Pulmonary artery endothelial cell (primary cell): ENCODE data around the gene ARHGEF4. TPM values are rescaled to one million over a fixed set of nuclear protein-coding genes. Genes with fewer than 3 reads are reported as not detected.

Experiments used
- DNase-seq: peaks from one replicate; pipeline ENCODE4 v3.0.0-alpha.2; 2011; ENCODE audit warnings: low read depth, low spot score
- total RNA-seq: library from RNA; depleted of rRNA; stranded (reverse); fragments of >200 nt; gene quantifications from 2 replicates; pipeline ENCODE4 v1.2.3, GENCODE V29; 2014

Gene ARHGEF4
- total RNA-seq, 1 donor from 2014 or later: not detected

- DNase-seq: no peak
Observed at GRCh38 chr2:131006561-131006960, 169.8 kb downstream of the ARHGEF4 start.

- no peak for DNase-seq
Observed at GRCh38 chr2:131008967-131009366, 172.3 kb downstream of the ARHGEF4 start.

- DNase-seq: no peak
Observed at GRCh38 chr2:131009713-131010475, 173.2 kb downstream of the ARHGEF4 start.

- no peak for DNase-seq
Observed at GRCh38 chr2:131010566-131010965, 173.9 kb downstream of the ARHGEF4 start.

GRCh38 chr2:131011486-131011885, 174.8 kb downstream of the ARHGEF4 start:
- no peak for DNase-seq

GRCh38 chr2:131014141-131014540, 177.4 kb downstream of the ARHGEF4 start:
- no peak for DNase-seq

- no peak for DNase-seq
Observed at GRCh38 chr2:131015764-131016163, 179.1 kb downstream of the ARHGEF4 start.

GRCh38 chr2:131016826-131017741, 180.4 kb downstream of the ARHGEF4 start:
- no peak for DNase-seq

- DNase-seq: no peak
Observed at GRCh38 chr2:131022731-131023130, 186.0 kb downstream of the ARHGEF4 start.

- DNase-seq: no peak
Observed at GRCh38 chr2:131023758-131024157, 187.0 kb downstream of the ARHGEF4 start.

- DNase-seq: no peak
Observed at GRCh38 chr2:131026919-131027318, 190.2 kb downstream of the ARHGEF4 start.

- DNase-seq: no peak
Observed at GRCh38 chr2:131027566-131028528, 191.1 kb downstream of the ARHGEF4 start.

- no peak for DNase-seq
Observed at GRCh38 chr2:131029812-131030211, 193.1 kb downstream of the ARHGEF4 start.

GRCh38 chr2:131030478-131030971, 193.8 kb downstream of the ARHGEF4 start:
- no peak for DNase-seq

- no peak for DNase-seq
Observed at GRCh38 chr2:131031431-131031841, 194.7 kb downstream of the ARHGEF4 start.

GRCh38 chr2:131031875-131032274, 195.2 kb downstream of the ARHGEF4 start:
- no peak for DNase-seq

- no peak for DNase-seq
Observed at GRCh38 chr2:131032393-131032836, 195.7 kb downstream of the ARHGEF4 start.

GRCh38 chr2:131033786-131034121, 197.0 kb downstream of the ARHGEF4 start:
- DNase-seq: no peak

- DNase-seq: no peak
Observed at GRCh38 chr2:131034122-131035051, 197.7 kb downstream of the ARHGEF4 start.
